NOMO-1 (cell line): ENCODE measurements around the gene CD207.

Experiments
- DNase-seq, 2 experiments: peaks; one replicate each; lab custom pipeline; 2025; ENCODE audit not compliant: unreplicated experiment in 2 of 2; lab: John Stamatoyannopoulos, UW

The CD207 gene

DNA sequence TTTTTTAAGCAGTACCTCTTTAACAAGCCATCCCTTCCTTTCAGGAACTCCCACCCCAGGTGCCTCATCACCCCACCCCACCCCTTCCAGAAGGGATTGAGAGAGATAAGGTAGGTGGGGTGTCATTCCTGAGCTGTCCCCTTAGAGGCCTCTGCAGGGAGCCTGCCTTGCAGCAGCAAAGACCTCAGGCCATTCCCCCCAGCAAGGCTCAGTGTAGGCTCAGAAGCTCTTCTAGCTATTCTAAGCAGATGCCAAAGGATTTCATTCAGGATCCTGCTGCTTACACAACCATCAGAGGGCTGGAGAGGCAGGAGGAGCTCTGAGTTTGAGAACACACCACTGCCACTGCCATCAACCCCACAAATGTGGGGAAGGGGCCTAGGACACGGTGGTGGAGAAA lies 39.4 kb downstream of the CD207 start:
- DNase-seq: no peak

- DNase-seq: no peak
Measured at GRCh38 chr2:70795164-70795995, 40.2 kb downstream of the CD207 start.

DNA sequence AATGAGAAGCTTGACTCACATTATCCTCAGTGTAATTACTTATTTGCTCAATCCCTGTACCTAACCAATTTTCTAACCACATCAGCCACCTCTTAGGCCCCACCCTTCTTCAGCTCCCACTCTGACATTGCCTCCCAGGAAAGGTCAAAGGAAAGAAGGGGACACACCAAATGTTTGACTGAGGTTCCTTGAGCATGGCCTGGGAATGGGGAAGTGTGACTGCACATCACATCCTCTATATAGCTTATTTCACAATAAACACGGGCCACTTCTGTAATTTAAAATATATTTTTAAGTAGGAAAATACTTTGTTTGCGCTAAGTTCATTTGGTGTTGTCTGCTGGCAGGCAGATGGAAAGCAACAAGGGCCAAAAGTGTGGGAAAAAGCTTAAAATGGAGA lies 42.2 kb downstream of the CD207 start:
- DNase-seq: peak; percentile 82 to 94

- DNase-seq: no peak
Measured at GRCh38 chr2:70790136-70790828, 45.3 kb downstream of the CD207 start, which contains the start of gene FIGLA. Gene FIGLA, minus strand, starts transcription at chr2:70790643. Its CDS starts 5 bp downstream, at chr2:70790638.

DNA sequence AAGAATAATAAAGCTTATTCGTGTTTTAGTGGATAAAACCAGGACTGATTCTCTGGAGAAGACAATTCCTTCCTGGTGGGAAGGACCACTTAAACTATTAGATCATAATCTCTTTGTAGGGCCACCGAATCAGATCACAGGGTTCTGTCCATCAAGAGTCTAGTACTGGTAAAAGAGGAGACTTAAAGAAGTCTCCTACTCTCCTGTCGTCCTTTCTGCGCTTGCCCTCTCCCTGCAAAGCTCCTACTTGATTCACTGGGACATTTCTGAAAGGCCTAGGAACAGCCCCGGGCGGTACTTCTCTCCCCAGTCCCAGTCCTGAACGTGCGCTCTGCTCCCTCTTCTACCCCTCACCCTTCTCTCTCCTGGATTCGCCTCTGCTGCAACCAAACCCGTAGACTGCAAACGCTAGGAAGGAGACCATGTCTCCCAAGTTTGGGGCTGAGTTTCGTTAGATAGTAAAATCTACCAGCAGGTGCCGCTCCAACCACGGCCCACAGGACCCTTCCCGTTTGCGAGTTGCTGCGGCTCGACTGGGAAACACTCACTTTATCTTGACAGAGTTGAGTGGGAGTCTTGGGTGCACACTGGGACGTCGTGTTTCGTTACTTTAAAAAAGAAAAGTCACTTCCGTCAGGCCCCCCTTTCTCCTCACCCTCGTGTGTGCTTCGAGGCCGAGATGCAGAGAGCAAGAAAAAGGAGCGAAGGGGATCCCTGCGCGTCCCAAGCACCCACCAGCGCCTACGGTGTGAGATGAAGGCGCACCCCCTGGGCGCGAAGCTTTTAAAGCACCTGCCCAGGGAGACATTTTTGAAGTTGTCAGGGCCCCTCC lies 46.1 kb downstream of the CD207 start:
- DNase-seq: peak; percentile 75 to 84

DNA sequence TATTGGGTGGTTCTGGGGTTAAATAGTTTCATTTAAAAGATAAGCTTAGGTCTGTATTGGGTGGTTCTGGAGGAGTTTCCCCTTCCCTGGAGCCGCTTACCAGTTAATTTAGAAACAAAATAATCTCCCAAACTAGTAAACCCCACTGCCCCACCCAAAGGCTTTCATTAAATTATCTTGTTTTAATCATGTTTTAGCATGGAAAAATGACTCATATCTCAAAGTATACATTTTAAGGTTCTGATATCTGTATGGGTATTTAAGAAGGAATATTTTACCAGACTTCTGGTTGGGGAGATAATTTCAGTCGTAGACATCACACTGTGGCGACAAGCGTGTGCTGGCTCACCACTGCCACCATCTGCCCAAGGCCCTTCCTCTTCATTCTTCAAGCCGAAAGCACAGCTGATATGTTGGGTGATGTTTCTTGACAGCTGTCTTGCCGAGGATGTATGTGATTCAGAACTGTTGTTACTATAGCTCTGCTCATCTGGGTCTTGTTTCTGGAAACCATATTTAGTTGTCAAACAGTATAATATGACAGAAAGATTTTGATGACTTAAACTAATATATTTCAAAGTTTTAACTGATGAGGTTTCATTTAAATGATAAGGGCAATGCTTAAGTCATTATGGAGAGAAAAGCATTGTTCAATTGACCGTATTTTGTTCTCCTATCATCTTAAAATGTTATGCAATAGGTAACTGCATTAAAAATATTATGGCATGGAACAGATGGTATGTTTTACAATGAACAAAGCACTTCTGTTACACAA lies 50.3 kb downstream of the CD207 start:
- DNase-seq: peak; percentile 71

- DNase-seq: no peak
Measured at GRCh38 chr2:70784320-70784719, 51.3 kb downstream of the CD207 start.
